Spinal cord (tissue), 10 donors: ENCODE measurements around the gene DRD5. TPM values are rescaled to one million over a fixed set of nuclear protein-coding genes. Genes with fewer than 3 reads are reported as not detected.

Source experiments
- DNase-seq, 6 donors: peaks; one replicate each; pipeline versions ENCODE4 v3.0.0 to v3.0.0-alpha.2; 2013 to 2015; ENCODE audit warnings: low spot score in 6 of 6, low read depth in 4 of 6
- H3K27ac ChIP-seq: one replicate; pipeline ENCODE4 v1.5.1; 2013; ENCODE audit warnings: low read depth, low read length, control low read depth
- H3K27me3 ChIP-seq: one replicate; pipeline ENCODE4 v1.6.1; 2013; ENCODE audit warnings: low read length; ENCODE audit not compliant: control insufficient read depth, insufficient read depth
- H3K36me3 ChIP-seq: one replicate; pipeline ENCODE4 v1.6.1; 2013; ENCODE audit warnings: low read length; ENCODE audit not compliant: control insufficient read depth, insufficient read depth
- H3K4me1 ChIP-seq: one replicate; pipeline ENCODE4 v1.6.1; 2013; ENCODE audit warnings: low read length; ENCODE audit not compliant: control insufficient read depth, insufficient read depth
- H3K4me3 ChIP-seq: one replicate; pipeline ENCODE4 v1.5.1; 2013; ENCODE audit warnings: low read depth, low read length, control low read depth
- H3K9me3 ChIP-seq: one replicate; pipeline ENCODE4 v1.6.1; 2013; ENCODE audit warnings: low read length; ENCODE audit not compliant: control insufficient read depth, insufficient read depth
- WGBS: methylation state at CpG from one replicate; pipeline ENCODE4 v1.1.5; 2013; ENCODE audit warnings: missing lambda C conversion rate; ENCODE audit not compliant: insufficient coverage; 5-methylcytosine and 5-hydroxymethylcytosine counted together
- polyA plus RNA-seq, 2 donors: library from polyadenylated mRNA; unstranded; fragments of 120-200 nt; gene quantifications; one replicate each; pipeline ENCODE4 v1.2.1, GENCODE V29; 2013; ENCODE audit not compliant: insufficient read length in 2 of 2
- total RNA-seq, 2 donors: library from RNA; depleted of rRNA in 1 of 2; stranded (reverse); fragments of 120-200 nt in 1 of 2; fragments of >200 nt in 1 of 2; gene quantifications; one replicate each; pipeline versions ENCODE4 v1.2.3 to v1.2.4, GENCODE V29; 2013 to 2014
- donor health status: healthy.

Gene DRD5
- total and polyA plus RNA-seq, 4 donors: 0.83 to 2.6 (median 2.2) TPM

GRCh38 chr4:9808077-9808476 is 26.6 kb downstream of the DRD5 start:
- Histone ChIP-seq H3K4me1 (no peaks in the 10 kb centered on the region), H3K27ac (no peak overlapping the region), H3K4me3 (no peak overlapping the region), H3K9me3 (no peaks in the 10 kb centered on the region), H3K36me3 (no peaks in the 10 kb centered on the region), H3K27me3 (no peaks in the 10 kb centered on the region)
- no peak for DNase-seq
- 58% methylated on average over 1 of the region's 5 CpGs for WGBS

GRCh38 chr4:9811806-9812205 is 30.4 kb downstream of the DRD5 start:
- H3K4me3 ChIP-seq: no peak overlapping the region
- H3K36me3 ChIP-seq: no peaks in the 10 kb centered on the region
- no peaks in the 10 kb centered on the region for H3K9me3 ChIP-seq
- WGBS: 80% methylated on average over 1 of the region's 3 CpGs
- H3K27me3 ChIP-seq: no peaks in the 10 kb centered on the region
- no peak overlapping the region for H3K27ac ChIP-seq
- no peaks in the 10 kb centered on the region for H3K4me1 ChIP-seq
- no peak for DNase-seq

GRCh38 chr4:9812501-9813340 is 31.3 kb downstream of the DRD5 start:
- Histone ChIP-seq H3K4me1 (no peaks in the 10 kb centered on the region), H3K36me3 (no peaks in the 10 kb centered on the region), H3K27ac (no peak overlapping the region), H3K4me3 (no peak overlapping the region), H3K27me3 (no peaks in the 10 kb centered on the region), H3K9me3 (no peaks in the 10 kb centered on the region)
- DNase-seq: peak in 2 of 6 donors; percentile 55 to 71
- WGBS: 83% methylated on average over 1 of the region's 4 CpGs

- no peak for DNase-seq
- Histone ChIP-seq H3K27ac (no peak overlapping the region), H3K4me3 (no peak overlapping the region), H3K9me3 (no peaks in the 10 kb centered on the region), H3K36me3 (no peaks in the 10 kb centered on the region), H3K27me3 (no peaks in the 10 kb centered on the region), H3K4me1 (no peaks in the 10 kb centered on the region)
- 100% methylated on average over 2 of the region's 3 CpGs for WGBS
Measured at GRCh38 chr4:9816285-9816684, 34.9 kb downstream of the DRD5 start.

- no CpG with 5 or more reads among the region's 5 CpGs for WGBS
Measured at GRCh38 chr4:9820343-9820742, 38.9 kb downstream of the DRD5 start.

DNA sequence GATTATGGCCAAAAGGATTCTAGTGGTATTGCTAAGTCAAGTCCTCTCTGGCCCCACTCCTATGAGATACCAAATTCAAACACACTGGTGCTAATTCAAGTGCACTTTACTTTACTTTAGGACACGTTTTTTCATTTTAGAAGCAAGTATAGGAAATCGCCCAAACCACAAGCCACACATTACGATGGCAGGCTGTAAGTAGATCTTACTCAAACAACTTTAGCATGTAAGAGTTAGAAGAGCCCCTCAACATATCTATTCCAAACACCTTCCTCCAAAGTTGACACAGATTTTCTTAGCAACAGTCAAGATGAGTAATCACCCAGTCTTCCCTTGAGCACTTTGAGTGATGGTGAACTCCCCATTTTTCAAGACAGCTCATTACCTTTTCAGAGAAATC is 43.6 kb downstream of the DRD5 start:
- Histone ChIP-seq H3K27ac (no peak overlapping the region), H3K4me1 (no peaks in the 10 kb centered on the region), H3K27me3 (no peaks in the 10 kb centered on the region), H3K9me3 (no peaks in the 10 kb centered on the region), H3K36me3 (no peaks in the 10 kb centered on the region), H3K4me3 (no peak overlapping the region)
- no CpG with 5 or more reads among the region's 3 CpGs for WGBS
- no peak for DNase-seq

More at GRCh38 chr4:9820343-9820742, 38.9 kb downstream of the DRD5 start:
- no peak for DNase-seq
- Histone ChIP-seq H3K4me3 (no peak overlapping the region), H3K36me3 (no peaks in the 10 kb centered on the region), H3K27ac (no peak overlapping the region), H3K4me1 (no peaks in the 10 kb centered on the region), H3K9me3 (no peaks in the 10 kb centered on the region), H3K27me3 (no peaks in the 10 kb centered on the region)

- H3K4me1 ChIP-seq: no peaks in the 10 kb centered on the region
- WGBS: no CpG with 5 or more reads among the region's 1 CpG
- H3K27ac ChIP-seq: no peak overlapping the region
- H3K9me3 ChIP-seq: no peaks in the 10 kb centered on the region
- H3K36me3 ChIP-seq: no peaks in the 10 kb centered on the region
- no peaks in the 10 kb centered on the region for H3K27me3 ChIP-seq
- peak in 1 of 6 donors; percentile 54 for DNase-seq
- no peak overlapping the region for H3K4me3 ChIP-seq
Measured at GRCh38 chr4:9826551-9826950, 45.1 kb downstream of the DRD5 start.

DNA sequence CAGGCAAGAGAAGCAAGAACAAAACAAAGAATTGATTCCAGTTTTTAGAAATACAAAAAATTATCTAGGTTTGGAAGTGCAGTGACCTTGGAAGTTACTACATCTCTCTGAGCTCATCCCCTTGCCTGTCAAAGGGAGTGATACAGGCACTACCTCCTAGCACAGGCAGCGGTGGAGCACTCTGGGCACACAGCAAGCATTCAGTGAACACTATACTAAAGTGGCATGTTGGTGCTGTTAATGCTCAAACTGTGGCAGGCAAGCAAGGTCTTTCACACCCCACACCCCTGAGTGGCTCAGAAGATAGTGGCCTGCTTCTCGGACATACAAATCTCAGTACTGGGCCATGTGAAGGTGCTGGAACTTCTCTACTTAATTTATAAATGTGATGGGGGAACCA is 51.2 kb downstream of the DRD5 start:
- no peaks in the 10 kb centered on the region for H3K4me1 ChIP-seq
- H3K27ac ChIP-seq: no peak overlapping the region
- H3K9me3 ChIP-seq: no peaks in the 10 kb centered on the region
- no peaks in the 10 kb centered on the region for H3K36me3 ChIP-seq
- H3K27me3 ChIP-seq: no peaks in the 10 kb centered on the region
- H3K4me3 ChIP-seq: no peak overlapping the region
- DNase-seq: no peak
- WGBS: 60% methylated on average over 1 of the region's 2 CpGs

GRCh38 chr4:9833421-9833820 is 52.0 kb downstream of the DRD5 start:
- no peaks in the 10 kb centered on the region for H3K27me3 ChIP-seq
- 90% methylated on average over 5 of the region's 5 CpGs for WGBS

More at GRCh38 chr4:9833421-9833820, 52.0 kb downstream of the DRD5 start:
- no peak for DNase-seq
- Histone ChIP-seq H3K27ac (no peak overlapping the region), H3K4me1 (no peaks in the 10 kb centered on the region), H3K4me3 (no peak overlapping the region), H3K36me3 (no peaks in the 10 kb centered on the region), H3K9me3 (no peaks in the 10 kb centered on the region)
